ENCODE data around the gene CALCB.
A peak's percentile ranks its signal among the peaks of the same experiment; 100 is the strongest.

The CALCB gene

GRCh38 chr11:15074206-15075161, 1.1 kb downstream of the CALCB start (continued):
- TF ChIP-seq ZFP37 (tag by site-specific recombination; IDR thresholded peaks at IDR 0.05) = peak; percentile 84; the same call in 1 of the 2 replicates
- no peak for TF ChIP-seq ZNF133 (tag by site-specific recombination; IDR thresholded peaks at IDR 0.05)
- no peak for TF ChIP-seq ZNF24 (tag by site-specific recombination; IDR thresholded peaks at IDR 0.05)
- no peak for TF ChIP-seq ZNF121 (tag by site-specific recombination; IDR thresholded peaks at IDR 0.05)
- TF ChIP-seq ZNF785 (tag by site-specific recombination; IDR thresholded peaks at IDR 0.05) = no peak
- no peak for TF ChIP-seq ZNF837 (tag by site-specific recombination; IDR thresholded peaks at IDR 0.05)
- TF ChIP-seq ELK4 (IDR thresholded peaks at IDR 0.05; ENCODE audit: borderline replicate concordance, low read depth, low read length) = no peak; the same call in 1 of the 2 replicates
- no peak for TF ChIP-seq ZNF677 (tag by site-specific recombination; IDR thresholded peaks at IDR 0.05)
- peak; percentile 91 for TF ChIP-seq ZEB2 (tag by site-specific recombination; IDR thresholded peaks at IDR 0.05)
- TF ChIP-seq ZNF239 (tag by site-specific recombination; IDR thresholded peaks at IDR 0.05) = no peak
- TF ChIP-seq ZNF473 (tag by site-specific recombination; IDR thresholded peaks at IDR 0.05) = no peak
- TF ChIP-seq ZNF777 (tag by site-specific recombination; IDR thresholded peaks at IDR 0.05; ENCODE audit: borderline replicate concordance) = no peak
- no peak for TF ChIP-seq ZNF626 (tag by site-specific recombination; IDR thresholded peaks at IDR 0.05)
- TF ChIP-seq ZNF184 (tag by site-specific recombination; IDR thresholded peaks at IDR 0.05) = no peak
- TF ChIP-seq, protein P1, sequence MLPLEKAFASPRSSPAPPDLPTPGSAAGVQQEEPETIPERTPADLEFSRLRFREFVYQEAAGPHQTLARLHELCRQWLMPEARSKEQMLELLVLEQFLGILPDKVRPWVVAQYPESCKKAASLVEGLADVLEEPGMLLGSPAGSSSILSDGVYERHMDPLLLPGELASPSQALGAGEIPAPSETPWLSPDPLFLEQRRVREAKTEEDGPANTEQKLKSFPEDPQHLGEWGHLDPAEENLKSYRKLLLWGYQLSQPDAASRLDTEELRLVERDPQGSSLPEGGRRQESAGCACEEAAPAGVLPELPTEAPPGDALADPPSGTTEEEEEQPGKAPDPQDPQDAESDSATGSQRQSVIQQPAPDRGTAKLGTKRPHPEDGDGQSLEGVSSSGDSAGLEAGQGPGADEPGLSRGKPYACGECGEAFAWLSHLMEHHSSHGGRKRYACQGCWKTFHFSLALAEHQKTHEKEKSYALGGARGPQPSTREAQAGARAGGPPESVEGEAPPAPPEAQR (tag by site-specific recombination; IDR thresholded peaks at IDR 0.05) = no peak
- TF ChIP-seq ZNF324 (tag by site-specific recombination; IDR thresholded peaks at IDR 0.05) = 0 out of 2 replicates have a peak, but pooled peaks have one; percentile 40
- no peak for TF ChIP-seq KLF8 (tag by site-specific recombination; IDR thresholded peaks at IDR 0.05)
- 0 out of 2 replicates have a peak, but pooled peaks have one; percentile 54 for TF ChIP-seq ZNF660 (tag by site-specific recombination; IDR thresholded peaks at IDR 0.05)
- TF ChIP-seq, protein P2, sequence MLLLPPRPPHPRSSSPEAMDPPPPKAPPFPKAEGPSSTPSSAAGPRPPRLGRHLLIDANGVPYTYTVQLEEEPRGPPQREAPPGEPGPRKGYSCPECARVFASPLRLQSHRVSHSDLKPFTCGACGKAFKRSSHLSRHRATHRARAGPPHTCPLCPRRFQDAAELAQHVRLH (tag by site-specific recombination; IDR thresholded peaks at IDR 0.05) = 0 out of 2 replicates have a peak, but pooled peaks have one; percentile 58
- TF ChIP-seq, protein P3, sequence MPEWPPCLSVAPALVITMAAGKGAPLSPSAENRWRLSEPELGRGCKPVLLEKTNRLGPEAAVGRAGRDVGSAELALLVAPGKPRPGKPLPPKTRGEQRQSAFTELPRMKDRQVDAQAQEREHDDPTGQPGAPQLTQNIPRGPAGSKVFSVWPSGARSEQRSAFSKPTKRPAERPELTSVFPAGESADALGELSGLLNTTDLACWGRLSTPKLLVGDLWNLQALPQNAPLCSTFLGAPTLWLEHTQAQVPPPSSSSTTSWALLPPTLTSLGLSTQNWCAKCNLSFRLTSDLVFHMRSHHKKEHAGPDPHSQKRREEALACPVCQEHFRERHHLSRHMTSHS (tag by site-specific recombination; IDR thresholded peaks at IDR 0.05) = no peak
- no peak for TF ChIP-seq ZNF202 (tag by site-specific recombination; IDR thresholded peaks at IDR 0.05; ENCODE audit: borderline replicate concordance)
- TF ChIP-seq ZNF423 (tag by site-specific recombination; IDR thresholded peaks at IDR 0.05) = no peak
- TF ChIP-seq, protein P4, sequence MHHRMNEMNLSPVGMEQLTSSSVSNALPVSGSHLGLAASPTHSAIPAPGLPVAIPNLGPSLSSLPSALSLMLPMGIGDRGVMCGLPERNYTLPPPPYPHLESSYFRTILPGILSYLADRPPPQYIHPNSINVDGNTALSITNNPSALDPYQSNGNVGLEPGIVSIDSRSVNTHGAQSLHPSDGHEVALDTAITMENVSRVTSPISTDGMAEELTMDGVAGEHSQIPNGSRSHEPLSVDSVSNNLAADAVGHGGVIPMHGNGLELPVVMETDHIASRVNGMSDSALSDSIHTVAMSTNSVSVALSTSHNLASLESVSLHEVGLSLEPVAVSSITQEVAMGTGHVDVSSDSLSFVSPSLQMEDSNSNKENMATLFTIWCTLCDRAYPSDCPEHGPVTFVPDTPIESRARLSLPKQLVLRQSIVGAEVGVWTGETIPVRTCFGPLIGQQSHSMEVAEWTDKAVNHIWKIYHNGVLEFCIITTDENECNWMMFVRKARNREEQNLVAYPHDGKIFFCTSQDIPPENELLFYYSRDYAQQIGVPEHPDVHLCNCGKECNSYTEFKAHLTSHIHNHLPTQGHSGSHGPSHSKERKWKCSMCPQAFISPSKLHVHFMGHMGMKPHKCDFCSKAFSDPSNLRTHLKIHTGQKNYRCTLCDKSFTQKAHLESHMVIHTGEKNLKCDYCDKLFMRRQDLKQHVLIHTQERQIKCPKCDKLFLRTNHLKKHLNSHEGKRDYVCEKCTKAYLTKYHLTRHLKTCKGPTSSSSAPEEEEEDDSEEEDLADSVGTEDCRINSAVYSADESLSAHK (tag by site-specific recombination; IDR thresholded peaks at IDR 0.05) = no peak
- TF ChIP-seq ZNF302 (tag by site-specific recombination; IDR thresholded peaks at IDR 0.05; ENCODE audit: low read depth) = no peak
- no peak for TF ChIP-seq ZNF274 (IDR thresholded peaks at IDR 0.05; ENCODE audit: low read length)
- no peak for TF ChIP-seq ZNF274 (tag by site-specific recombination; IDR thresholded peaks at IDR 0.05; ENCODE audit: borderline replicate concordance)
- TF ChIP-seq ZNF114 (tag by site-specific recombination; IDR thresholded peaks at IDR 0.05) = no peak
- no peak for TF ChIP-seq SP3 (tag by site-specific recombination; IDR thresholded peaks at IDR 0.05)
- no peak for TF ChIP-seq ZNF138 (tag by site-specific recombination; IDR thresholded peaks at IDR 0.05; ENCODE audit: borderline replicate concordance)
- TF ChIP-seq ZNF704 (tag by site-specific recombination; IDR thresholded peaks at IDR 0.05) = no peak
- TF ChIP-seq ZNF639 (tag by site-specific recombination; IDR thresholded peaks at IDR 0.05) = 0 out of 2 replicates have a peak, but pooled peaks have one; percentile 38

All from HEK293 (cell line).